HG03442 (cell line): Measurements from ENCODE around the gene BPIFB1.

Experiments used
- ATAC-seq: cut with Tn5 transposase; IDR thresholded peaks from one replicate; pipeline ENCODE4 v1.9.1; 2021; ENCODE audit warnings: mild to moderate bottlenecking, moderate library complexity; ENCODE audit not compliant: unreplicated experiment

The BPIFB1 gene

GRCh38 chr20:33291830-33292355, 8.9 kb downstream of the BPIFB1 start:
- no peak for ATAC-seq

- no peak for ATAC-seq
These were observed 13.2 kb downstream of the BPIFB1 start for GRCh38 chr20:33296206-33296605.

- ATAC-seq: no peak
These were observed 15.4 kb downstream of the BPIFB1 start for GRCh38 chr20:33298391-33298790.

- no peak for ATAC-seq
These were observed 16.1 kb downstream of the BPIFB1 start for GRCh38 chr20:33299111-33299603.

- ATAC-seq: no peak
These were observed 18.3 kb downstream of the BPIFB1 start for GRCh38 chr20:33301192-33301930.

- no peak for ATAC-seq
These were observed 20.6 kb downstream of the BPIFB1 start for GRCh38 chr20:33303595-33303994.

GRCh38 chr20:33304046-33304445, 21.0 kb downstream of the BPIFB1 start:
- no peak for ATAC-seq

- ATAC-seq: no peak
These were observed 22.6 kb downstream of the BPIFB1 start for GRCh38 chr20:33305589-33306057.

GRCh38 chr20:33306228-33306627, 23.2 kb downstream of the BPIFB1 start:
- no peak for ATAC-seq

- ATAC-seq: no peak
These were observed 23.8 kb downstream of the BPIFB1 start for GRCh38 chr20:33306807-33307206.

- no peak for ATAC-seq
These were observed 25.7 kb downstream of the BPIFB1 start for GRCh38 chr20:33308668-33309067.

GRCh38 chr20:33309631-33310030, 26.6 kb downstream of the BPIFB1 start:
- no peak for ATAC-seq

- no peak for ATAC-seq
These were observed 27.4 kb downstream of the BPIFB1 start for GRCh38 chr20:33310327-33310899.

- no peak for ATAC-seq
These were observed 28.0 kb downstream of the BPIFB1 start for GRCh38 chr20:33311011-33311410.

- no peak for ATAC-seq
These were observed 29.0 kb downstream of the BPIFB1 start for GRCh38 chr20:33311996-33312395.

GRCh38 chr20:33312583-33312982, 29.6 kb downstream of the BPIFB1 start:
- ATAC-seq: no peak

GRCh38 chr20:33313686-33314314, 30.8 kb downstream of the BPIFB1 start:
- no peak for ATAC-seq

- ATAC-seq: no peak
These were observed 33.3 kb downstream of the BPIFB1 start for GRCh38 chr20:33316343-33316742.

- ATAC-seq: no peak
These were observed 33.9 kb downstream of the BPIFB1 start for GRCh38 chr20:33316958-33317357.

- ATAC-seq: no peak
These were observed 34.5 kb downstream of the BPIFB1 start for GRCh38 chr20:33317424-33318095.

- no peak for ATAC-seq
These were observed 35.0 kb downstream of the BPIFB1 start for GRCh38 chr20:33318096-33318429.
